NAMALWA (cell line): ENCODE results near the gene SLC39A13.

ENCODE experiments used
- DNase-seq: peaks from one replicate; pipeline ENCODE4 v3.0.0-alpha.2; 2015; ENCODE audit warnings: low spot score

SLC39A13 gene

DNA sequence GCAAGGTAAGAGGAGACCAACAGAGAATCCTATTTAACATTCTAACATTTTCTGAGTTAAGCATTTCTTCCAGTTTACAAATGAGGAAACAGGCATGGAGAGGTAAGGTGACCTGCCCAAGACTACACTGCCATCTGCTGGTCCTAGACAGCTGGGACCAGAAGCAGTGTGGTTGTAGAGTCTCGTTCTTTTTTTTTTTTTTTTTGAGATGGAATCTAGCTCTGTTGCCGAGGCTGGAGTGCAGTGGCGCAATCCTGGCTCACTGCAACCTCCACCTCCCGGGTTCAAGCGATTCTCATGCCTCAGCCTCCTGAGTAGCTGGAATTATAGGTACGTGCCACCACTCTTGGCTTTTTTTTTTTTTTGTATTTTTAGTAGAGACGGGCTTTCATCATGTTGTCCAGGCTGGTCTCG is 45.9 kb downstream of the SLC39A13 start:
- peak; percentile 91 for DNase-seq

DNA sequence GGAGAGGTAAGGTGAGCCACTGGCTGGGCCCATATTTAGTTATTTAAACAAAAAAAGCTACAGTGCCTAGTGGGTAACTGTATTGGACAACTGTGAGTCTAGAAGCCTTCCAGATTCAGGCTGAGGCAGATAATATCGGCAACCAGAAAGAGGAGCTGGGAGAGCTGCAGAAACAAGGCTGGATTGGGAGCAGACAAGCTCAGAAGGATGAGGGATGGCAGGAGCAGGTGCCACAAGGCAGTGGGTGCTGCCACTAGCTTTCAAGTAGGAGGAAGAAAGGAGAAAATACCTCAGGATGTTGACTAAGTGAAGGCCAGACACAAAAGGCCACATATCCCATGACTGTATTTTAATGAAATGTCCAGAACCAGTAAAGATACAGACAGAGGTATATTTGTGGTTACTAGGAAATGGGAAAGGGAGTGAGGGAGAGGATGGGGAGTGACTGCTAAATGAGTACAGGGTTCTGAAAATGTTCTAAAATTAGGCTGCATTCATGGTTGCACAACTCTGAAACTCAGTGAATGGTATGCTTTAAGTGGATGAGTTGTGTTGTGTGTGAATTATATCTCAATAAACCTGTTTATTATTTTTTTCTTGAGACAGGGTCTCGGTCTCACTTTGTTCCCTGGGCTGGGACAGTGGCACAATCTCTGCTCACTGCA is 52.3 kb downstream of the SLC39A13 start:
- no peak for DNase-seq

DNA sequence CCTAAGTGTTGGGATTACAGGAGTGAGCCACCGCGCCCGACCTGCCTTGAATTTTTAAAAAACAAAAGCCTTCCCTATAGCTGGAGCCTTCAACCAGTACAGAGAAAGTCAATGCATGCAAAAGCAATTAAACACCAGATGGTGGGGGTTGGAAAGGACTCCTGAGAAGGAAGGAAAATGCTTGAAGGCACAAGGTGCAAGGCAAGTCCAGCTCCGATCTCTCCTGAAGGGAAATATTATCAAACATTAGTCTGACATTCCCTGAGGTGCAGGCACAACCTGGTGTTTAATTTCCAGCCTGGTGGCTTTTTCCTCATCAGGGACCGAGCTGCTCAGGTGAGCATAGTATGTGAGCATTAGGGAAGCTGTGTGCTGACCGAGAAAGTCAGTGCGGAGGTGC is 53.5 kb downstream of the SLC39A13 start:
- DNase-seq, result no peak

DNA sequence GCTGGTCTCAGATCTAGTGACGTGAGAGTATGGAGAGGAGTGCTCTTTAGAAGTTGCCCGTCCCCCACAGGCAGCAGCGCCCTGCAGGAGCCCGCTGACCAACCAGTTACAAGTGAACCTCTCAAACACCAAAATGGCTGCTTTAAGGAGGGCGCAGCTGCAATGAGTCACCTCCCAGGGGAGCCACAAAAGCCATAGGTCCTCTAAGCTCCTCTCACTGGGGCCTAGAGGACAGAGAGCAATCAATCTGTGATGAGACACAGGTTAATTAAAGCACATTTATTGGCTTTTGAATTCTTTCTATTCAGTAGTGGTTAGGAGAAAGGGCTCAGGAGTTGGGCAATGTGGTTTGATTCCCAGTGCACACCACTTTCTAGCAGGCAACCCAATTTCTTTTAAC is 56.1 kb downstream of the SLC39A13 start:
- peak; percentile 26 for DNase-seq
